Pancreas (tissue), 10 donors: ENCODE measurements around the gene TMEM176B. TPM values are rescaled to one million over a fixed set of nuclear protein-coding genes. Genes with fewer than 3 reads are reported as not detected.
"Not testable (repeated sequence)": the region's sequence is repeated elsewhere in the genome, so short reads cannot be mapped to it uniquely, and the experiment has no call there.

ENCODE experiments used
- ATAC-seq, 4 donors: fragments of 200-7000 bp; cut with Tn5 transposase; one replicate each; pipeline versions ENCODE4 v1.8.0 to v1.9.1; 2020; ENCODE audit warnings: mild to moderate bottlenecking in 4 of 4, moderate library complexity in 4 of 4
- DNase-seq, 6 donors: peaks; one replicate each; pipeline ENCODE4 v3.0.0-alpha.2; 2020
- FAIRE-seq: peaks from 2 replicates; lab custom pipeline; 2012; peaks lifted over from hg19 to GRCh38; lab: Jason Lieb, UNC
- H3K27ac ChIP-seq, 4 donors: fragments of 200-600 bp; sonication (generic); 1 replicate in 3 of 4; 2 replicates in 1 of 4; pipeline versions ENCODE4 v1.5.0 to v1.8.0; 2020
- H3K27me3 ChIP-seq, 4 donors: fragments of 200-600 bp; one replicate each; pipeline ENCODE4 v1.8.0; 2021
- H3K36me3 ChIP-seq, 3 donors: fragments of 200-600 bp; sonication (generic) in 1 of 3; one replicate each; pipeline versions ENCODE4 v1.5.0 to v1.8.0; 2020 to 2021
- H3K4me1 ChIP-seq, 3 donors: fragments of 200-600 bp; one replicate each; pipeline ENCODE4 v1.8.0; 2021
- H3K4me3 ChIP-seq, 4 donors: fragments of 200-600 bp; sonication (generic) in 2 of 4; one replicate each; pipeline versions ENCODE4 v1.5.0 to v1.8.0; 2020 to 2021
- H3K9me3 ChIP-seq, 4 donors: fragments of 200-600 bp; one replicate each; pipeline ENCODE4 v1.8.0; 2021
- WGBS, 2 donors: extraction: QIAGEN DNeasy Blood & Tissue Kit; methylation state at CpG; one replicate each; pipeline ENCODE4 v1.1.7; 2013; 5-methylcytosine and 5-hydroxymethylcytosine counted together
- intact Hi-C, 3 donors: fragments of 100-400 bp; cut with DNase I; formaldehyde crosslinking; loops; one replicate each; pipeline versions ENCODE4 v1.11.1 to v1.14.2; 2022
- polyA plus RNA-seq, 2 donors: library from polyadenylated mRNA; stranded (reverse); fragments of 200-250 nt; gene quantifications; one replicate each; pipeline ENCODE4 v1.2.3, GENCODE V29; 2013
- total RNA-seq, 6 donors: library from RNA; stranded (reverse); fragmentation: NEBNext Ultra II Directional in 4 of 6; extraction: Animal tissue kit (Norgen Biotek cat#: 25700) in 4 of 6; gene quantifications; one replicate each; pipeline versions ENCODE4 v1.2.1 to v1.2.4, GENCODE V29; 2021 to 2023
- TF ChIP-seq, protein P1 (sequence below), 4 donors: fragments of 200-600 bp; sonication (generic) in 3 of 4; IDR thresholded peaks; one replicate each; pipeline versions ENCODE4 v1.5.0 to v1.8.0; 2021; ENCODE audit warnings: antibody characterized with exemption in 4 of 4
- donor health status: healthy with polysubstance abuse.
- donor health status: DM: no; HTN: no; CAD: no; lungs with moderate emphysema.
- donor health status: DM: no; HTN: no; CAD: no.
- donor health status: control.
- donor health status: control.
- donor health status: Bipolar disorder and iron deficiency.
- donor health status: DM: yes; HTN: yes; CAD: no.
- donor health status: DM: no; HTN: no; CAD: no.
- donor health status: DM: no; HTN: no; CAD: no.
- donor health status: DM: yes; HTN: yes; CAD: no.

TMEM176B gene
- total and polyA plus RNA-seq, 8 donors: 16.4 to 83.9 (median 30.5) TPM

DNA sequence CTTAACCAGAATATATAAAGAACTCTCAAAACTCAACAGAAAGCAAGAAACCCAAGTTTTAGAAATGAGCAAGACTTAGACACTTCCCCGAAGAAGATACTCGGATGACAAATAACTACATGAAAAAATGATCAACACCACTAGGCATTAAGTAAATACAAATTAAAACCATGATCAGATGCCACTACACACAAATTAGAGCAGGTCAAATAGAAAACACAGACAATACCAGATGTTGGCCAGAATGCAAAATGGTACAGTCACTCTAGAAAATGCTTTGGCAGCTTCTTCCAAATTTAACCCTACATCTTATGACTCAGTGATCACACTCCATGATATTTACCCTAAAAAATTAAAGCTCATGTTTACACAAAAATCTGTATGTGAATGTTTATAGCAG lies 18.8 kb upstream of the TMEM176B start:
- ATAC-seq (no peak), FAIRE-seq (no peak), DNase-seq (no peak)
- Histone ChIP-seq H3K27me3 (no peaks in the 10 kb centered on the region), H3K4me3 (no peak overlapping the region), H3K27ac (no peak overlapping the region), H3K4me1 (no peaks in the 10 kb centered on the region), H3K36me3 (no peaks in the 10 kb centered on the region), H3K9me3 (no peaks in the 10 kb centered on the region)
- TF ChIP-seq, protein P1, sequence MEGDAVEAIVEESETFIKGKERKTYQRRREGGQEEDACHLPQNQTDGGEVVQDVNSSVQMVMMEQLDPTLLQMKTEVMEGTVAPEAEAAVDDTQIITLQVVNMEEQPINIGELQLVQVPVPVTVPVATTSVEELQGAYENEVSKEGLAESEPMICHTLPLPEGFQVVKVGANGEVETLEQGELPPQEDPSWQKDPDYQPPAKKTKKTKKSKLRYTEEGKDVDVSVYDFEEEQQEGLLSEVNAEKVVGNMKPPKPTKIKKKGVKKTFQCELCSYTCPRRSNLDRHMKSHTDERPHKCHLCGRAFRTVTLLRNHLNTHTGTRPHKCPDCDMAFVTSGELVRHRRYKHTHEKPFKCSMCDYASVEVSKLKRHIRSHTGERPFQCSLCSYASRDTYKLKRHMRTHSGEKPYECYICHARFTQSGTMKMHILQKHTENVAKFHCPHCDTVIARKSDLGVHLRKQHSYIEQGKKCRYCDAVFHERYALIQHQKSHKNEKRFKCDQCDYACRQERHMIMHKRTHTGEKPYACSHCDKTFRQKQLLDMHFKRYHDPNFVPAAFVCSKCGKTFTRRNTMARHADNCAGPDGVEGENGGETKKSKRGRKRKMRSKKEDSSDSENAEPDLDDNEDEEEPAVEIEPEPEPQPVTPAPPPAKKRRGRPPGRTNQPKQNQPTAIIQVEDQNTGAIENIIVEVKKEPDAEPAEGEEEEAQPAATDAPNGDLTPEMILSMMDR (IDR thresholded peaks at IDR 0.05): no peak
- WGBS, 2 donors: 77 to 84% methylated on average over 2 of the region's 2 CpGs
- intact Hi-C loops: no loop called here

DNA sequence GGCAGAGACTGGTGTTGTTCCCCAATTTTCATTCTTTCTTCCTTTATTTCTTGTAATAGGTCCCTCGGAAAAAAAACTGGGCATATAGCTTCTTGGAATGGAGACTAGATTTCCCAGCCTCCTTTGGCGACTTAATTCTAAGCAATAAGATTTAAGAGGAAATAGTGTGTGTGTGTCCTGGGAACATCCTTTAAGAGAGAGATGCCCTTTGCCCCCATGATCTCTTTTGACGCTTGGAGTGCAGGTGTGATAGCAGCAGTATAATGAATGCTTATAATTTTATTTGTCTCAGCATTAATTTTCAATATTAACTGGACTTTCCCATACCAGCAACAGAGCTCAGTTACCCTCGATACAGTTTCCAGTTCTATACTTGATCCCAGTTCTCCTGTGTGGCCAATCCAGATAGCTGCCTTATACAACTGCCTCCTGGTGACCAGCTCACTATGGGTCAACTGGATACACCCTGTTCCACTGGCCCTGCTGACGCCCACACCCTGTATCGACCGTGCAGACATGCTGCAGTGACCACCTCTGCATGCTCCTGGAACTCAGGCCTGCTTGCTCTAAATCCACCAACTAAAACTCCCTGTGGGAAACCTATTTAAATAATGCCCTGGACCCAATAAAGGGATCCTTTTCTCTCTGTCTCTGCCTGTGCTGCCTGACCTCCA lies 14.3 kb upstream of the TMEM176B start:
- 60 to 66% methylated on average over 7 of the region's 7 CpGs for WGBS, 2 donors

DNA sequence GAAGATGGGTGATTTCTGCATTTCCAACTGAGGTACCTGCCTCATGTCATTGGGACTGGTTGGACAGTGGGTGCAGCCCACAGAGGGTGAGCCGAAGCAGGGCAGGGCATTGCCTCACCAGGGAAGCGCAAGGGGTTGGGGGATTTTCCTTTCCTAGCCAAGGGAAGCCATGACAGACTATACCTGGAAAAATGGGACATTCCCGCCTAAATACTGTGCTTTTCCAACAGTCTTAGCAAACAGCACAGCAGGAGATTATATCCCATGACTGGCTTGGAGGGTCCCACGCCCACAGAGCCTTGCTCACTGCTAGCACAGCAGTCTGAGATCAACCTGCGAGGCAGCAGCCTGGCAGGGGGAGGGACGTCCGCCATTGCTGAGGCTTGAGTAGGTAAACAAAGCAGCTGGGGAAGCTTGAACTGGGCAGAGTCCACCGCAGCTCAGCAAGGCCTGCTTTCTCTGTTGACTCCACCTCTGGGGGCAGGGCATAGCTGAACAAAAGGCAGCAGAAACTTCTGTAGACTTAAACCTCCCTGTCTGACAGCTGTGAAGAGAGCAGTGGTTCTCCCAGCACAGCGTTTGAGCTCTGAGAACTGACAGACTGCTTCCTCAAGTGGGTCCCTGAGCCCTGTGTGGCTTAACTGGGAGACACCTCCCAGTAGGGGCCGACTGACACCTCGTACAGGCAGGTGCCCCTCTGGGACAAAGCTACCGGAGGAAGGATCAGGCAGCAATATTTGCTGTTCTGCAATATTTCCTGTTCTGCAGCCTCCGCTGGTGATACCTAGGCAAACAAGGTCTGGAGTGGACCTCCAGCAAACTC lies 7.7 kb upstream of the TMEM176B start:
- H3K27me3 ChIP-seq, intact Hi-C loops, H3K27ac ChIP-seq, H3K4me1 ChIP-seq, H3K4me3 ChIP-seq, ATAC-seq, H3K36me3 ChIP-seq, FAIRE-seq, H3K9me3 ChIP-seq: not testable (repeated sequence)
- 36 to 41% methylated on average over 13 of the region's 13 CpGs for WGBS, 2 donors
- peak in 2 of 6 donors; percentile 34 to 42 for DNase-seq

More for the DNA sequence above, 14.3 kb upstream of the TMEM176B start:
- no peaks in the 10 kb centered on the region for H3K36me3 ChIP-seq
- no peak overlapping the region for H3K4me3 ChIP-seq
- TF ChIP-seq, protein P1 (IDR thresholded peaks at IDR 0.05): no peak
- DNase-seq (no peak), FAIRE-seq (no peak), ATAC-seq (no peak)
- no peak overlapping the region for H3K27ac ChIP-seq
- intact Hi-C loops: no loop called here
- H3K9me3 ChIP-seq: no peaks in the 10 kb centered on the region
- H3K4me1 ChIP-seq: no peaks in the 10 kb centered on the region
- no peaks in the 10 kb centered on the region for H3K27me3 ChIP-seq

DNA sequence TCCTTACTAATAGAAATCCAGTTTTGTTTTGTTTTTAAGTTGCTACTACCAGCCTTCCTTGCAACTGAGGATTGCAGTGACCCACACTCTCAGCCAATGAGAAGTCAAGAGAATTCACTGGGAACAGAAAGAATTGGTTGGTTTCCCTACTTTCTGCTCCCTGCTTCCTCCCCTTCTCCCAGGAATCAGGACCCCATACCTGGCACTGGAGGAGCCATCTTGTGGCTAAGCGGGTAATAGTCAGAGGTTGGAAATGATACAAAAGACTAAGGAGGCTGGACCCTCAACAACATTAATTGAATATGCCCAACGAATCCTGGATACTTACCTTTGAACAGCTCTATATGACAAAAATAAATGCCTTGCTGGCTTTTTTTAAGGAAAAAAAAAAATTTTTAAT lies 6.7 kb upstream of the TMEM176B start:
- TF ChIP-seq, protein P1 (IDR thresholded peaks at IDR 0.05): no peak
- DNase-seq: no peak
- intact Hi-C loops: no loop called here
- no peaks in the 10 kb centered on the region for H3K36me3 ChIP-seq
- no peaks in the 10 kb centered on the region for H3K4me1 ChIP-seq
- no peak for FAIRE-seq
- peaks cover 0 to 2% (median 0%) of the 10 kb centered on the region in 4 donors for H3K9me3 ChIP-seq
- H3K27ac ChIP-seq: no peak overlapping the region
- WGBS, 2 donors: 61 to 79% methylated on average over 2 of the region's 2 CpGs
- no peak overlapping the region for H3K4me3 ChIP-seq
- no peaks in the 10 kb centered on the region for H3K27me3 ChIP-seq
- ATAC-seq: no peak

DNA sequence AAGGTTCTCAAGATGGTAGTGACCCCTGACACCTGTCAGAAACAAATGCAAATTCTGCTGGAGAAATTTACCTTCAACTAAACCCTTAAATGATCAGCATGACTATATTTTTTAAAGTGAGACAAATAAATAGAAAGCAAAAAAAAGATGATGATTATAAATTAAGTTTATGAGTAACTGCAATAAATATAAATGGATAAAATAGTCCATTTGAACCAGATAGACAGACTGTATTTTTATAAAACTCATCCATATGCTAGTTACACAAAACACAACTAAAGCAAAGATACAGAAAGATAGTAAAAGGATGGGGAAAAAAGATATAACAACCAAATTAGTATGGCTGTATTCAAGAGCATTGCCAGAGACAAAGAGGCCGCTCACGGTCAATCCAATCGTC lies 6.3 kb upstream of the TMEM176B start:
- TF ChIP-seq, protein P1 (IDR thresholded peaks at IDR 0.05): no peak
- no peak for FAIRE-seq
- H3K4me1 ChIP-seq: no peaks in the 10 kb centered on the region
- no peak overlapping the region for H3K4me3 ChIP-seq
- no peak for ATAC-seq
- intact Hi-C loops: no loop called here
- WGBS, 2 donors: 97 to 99% methylated on average over 3 of the region's 3 CpGs
- H3K36me3 ChIP-seq: no peaks in the 10 kb centered on the region
- H3K27me3 ChIP-seq: no peaks in the 10 kb centered on the region
- no peak overlapping the region for H3K27ac ChIP-seq
- peaks cover 0 to 2% (median 0%) of the 10 kb centered on the region in 4 donors for H3K9me3 ChIP-seq
- DNase-seq: no peak
